NCI-H1092 treated with DMSO at 0.1 percent for 48 hours (cell line): Measurements from ENCODE around the gene MLLT10.

ENCODE experiments used
- DNase-seq: peaks from one replicate; lab custom pipeline; 2025; lab: John Stamatoyannopoulos, UW

The MLLT10 gene

DNA sequence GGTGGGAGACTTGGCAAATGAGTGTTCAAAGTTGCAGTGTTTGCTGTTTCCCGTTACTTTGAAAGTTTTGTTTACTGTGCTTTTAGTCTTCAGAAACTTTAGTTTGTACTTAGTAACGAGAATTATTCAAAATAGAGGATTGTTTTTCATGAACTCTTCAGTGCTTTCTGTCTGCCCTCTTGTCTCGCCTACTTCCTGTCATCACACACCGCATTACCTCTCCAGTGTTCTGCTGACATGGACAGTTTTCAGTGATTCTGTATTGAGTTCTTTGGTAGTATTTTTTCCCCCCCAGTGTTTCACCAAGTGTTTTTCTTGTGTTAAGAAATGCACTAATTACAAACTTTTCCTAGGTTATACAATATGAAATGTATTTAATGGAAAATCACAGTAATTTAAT is 207.0 kb downstream of the MLLT10 start:
- DNase-seq, result no peak

GRCh38 chr10:21742740-21743412 is 208.8 kb downstream of the MLLT10 start:
- no peak for DNase-seq

DNA sequence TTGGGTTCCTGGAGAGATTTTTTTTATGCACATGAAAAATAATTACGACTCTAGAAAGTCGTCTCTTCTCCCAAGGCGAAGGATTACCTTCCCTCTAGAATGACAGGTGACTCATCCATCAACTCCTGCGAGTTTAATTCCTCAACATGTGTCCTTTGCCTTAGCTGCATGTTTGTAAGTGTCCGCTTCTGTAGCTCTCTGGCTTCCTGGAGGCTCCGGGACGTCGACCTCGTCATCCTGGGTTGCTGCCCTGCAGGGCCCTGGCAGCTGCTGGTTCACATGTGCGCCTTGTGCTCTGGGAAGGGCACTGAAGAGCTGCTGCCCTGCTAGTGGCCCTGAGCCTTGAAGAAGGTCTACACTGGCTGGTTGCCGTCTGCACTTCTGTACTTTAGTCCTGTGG is 210.2 kb downstream of the MLLT10 start:
- no peak for DNase-seq

GRCh38 chr10:21746118-21746517 is 212.1 kb downstream of the MLLT10 start:
- DNase-seq, result no peak

DNA sequence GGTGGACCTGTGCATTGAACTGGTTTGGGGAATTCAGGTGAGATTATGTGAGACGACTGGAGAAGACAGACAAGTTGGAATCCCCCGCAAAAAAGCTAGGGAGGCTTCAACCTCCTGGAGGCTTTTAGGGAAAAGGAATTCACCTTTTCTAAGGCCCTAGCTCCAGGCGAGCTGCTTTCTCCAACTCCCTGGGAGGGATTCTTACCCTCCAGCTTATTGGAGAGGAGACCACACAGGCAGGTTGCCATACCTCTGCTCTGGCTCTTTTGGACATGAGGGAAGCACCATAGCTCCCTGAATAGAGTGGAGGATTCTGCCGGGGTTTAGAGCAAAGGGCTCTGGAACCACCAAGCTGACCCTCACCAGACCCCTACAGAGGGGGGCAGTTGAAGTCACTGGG is 213.8 kb downstream of the MLLT10 start:
- no peak for DNase-seq

DNA sequence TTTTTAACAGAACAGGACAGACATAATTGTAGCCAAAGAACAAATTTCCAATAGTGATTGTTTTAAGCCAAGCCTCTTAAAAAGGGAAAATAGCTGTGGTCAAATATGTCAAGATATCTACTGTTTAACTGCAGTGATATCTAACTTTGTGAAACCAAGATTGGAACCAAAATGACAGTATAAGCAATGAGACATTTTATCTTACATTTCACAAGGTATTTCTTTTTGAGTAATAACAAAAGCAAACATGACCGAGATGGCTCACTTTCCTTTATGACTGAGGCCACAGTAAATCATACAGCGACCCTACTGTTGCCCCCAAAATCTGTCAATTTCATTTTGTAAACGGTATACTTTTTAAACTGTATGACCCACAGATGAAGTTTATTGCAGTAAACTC is 215.8 kb downstream of the MLLT10 start:
- DNase-seq, result no peak

DNA sequence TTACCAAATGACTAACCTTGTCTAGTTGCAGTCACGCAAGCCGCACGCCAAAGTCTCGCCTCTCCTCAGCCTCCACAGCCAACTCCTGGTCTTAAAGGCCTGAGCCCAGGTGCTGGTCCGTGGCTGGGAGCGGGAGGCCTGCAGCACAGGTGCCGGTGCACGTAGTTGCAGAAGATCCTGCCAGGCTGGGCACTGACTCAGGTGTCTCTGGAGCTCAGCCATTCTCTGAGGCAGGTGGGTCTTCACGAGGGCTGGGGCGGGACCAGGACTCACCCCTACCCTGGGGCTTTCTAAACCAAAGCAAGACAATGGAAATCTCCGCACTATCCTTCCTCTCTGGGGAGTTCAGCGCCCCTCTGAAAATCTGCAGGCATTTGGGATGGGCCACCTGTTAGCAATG is 216.4 kb downstream of the MLLT10 start:
- DNase-seq, result no peak

GRCh38 chr10:21751341-21752310 is 217.6 kb downstream of the MLLT10 start:
- peak; percentile 100 for DNase-seq

DNA sequence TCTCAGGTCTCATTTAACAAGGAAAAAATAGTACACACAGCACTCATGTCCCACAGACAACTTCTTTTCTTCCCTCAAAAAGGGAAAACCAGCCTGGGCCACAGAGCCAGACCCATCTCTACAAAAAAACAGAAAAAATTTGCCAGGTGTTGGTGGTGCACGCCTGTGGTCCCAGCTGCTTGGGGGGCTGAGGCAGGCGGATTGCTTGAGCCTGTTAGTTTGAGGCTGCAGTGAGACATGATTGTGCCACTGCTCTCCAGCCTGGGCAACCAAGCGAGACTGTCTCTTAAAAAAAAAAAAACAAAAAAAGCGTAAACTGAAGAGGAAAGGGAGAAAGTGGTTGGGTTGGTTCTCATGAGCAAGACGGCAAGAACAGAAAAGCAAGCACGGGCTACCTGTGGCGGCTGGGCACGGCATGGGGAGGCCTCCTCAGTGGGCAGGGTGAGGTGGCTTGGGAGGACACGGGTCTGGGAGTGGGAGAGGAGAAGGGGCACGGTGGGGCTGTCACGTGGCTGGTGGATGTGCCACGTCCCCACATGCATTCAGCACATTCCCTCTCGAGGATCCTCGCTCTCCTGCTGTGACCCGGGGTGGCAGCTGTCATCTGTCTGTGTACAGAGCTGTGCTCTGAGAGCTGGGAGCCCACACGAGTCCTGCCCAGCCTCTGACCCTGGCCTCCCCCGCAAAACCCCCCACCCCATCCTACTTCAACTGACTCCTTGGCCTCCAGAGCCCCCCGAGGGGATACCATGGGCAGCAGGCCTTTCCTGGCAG is 219.7 kb downstream of the MLLT10 start:
- no peak for DNase-seq

DNA sequence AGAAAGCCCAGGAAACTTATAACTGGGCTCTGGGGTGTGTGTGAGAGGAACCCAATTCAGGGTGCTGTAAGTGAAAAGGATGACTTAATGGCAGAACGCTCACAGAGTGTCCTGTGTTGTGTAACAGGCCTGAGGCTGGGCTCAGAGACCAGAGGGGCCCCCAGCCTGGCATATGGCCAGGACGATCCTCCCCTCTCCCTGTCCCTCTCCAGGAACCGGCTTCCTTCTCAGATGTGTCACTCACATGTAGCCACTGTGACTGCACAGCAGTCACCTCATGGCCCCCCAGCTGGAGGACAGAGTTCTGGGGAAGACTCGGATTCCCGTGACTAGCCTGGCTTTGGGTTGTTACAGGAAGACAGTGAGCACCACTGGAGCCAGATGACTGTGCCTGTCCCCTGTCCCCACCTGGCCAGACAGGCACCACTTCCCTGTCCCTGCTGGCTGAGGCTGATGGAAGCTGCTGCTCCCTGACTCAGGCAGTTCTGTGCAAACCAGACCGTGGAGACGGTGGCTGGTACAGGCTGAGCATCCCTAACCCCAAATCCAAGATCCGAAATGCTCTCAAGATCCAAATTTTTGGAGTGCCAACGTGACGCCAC is 220.5 kb downstream of the MLLT10 start:
- no peak for DNase-seq

DNA sequence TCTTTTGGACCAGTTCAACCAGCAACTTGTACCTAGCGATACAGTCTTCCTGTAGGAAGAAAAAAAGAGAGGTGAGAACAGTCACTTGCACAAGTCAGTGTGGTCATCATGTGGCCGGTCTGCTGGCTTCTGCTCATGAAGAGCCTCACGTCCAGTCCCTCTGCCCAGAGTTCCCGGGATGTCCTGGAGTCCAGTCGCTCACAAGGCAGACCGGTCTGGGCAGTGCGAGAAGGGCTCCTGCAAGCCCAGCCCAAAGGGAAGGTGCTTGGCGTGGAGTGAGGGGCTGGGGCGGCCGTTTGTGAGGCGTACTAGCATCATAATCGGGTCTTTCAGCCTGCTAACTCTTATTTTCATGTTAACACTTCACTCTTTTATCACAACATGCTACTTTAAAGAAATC is 222.7 kb downstream of the MLLT10 start:
- DNase-seq, result no peak

GRCh38 chr10:21757185-21757901 is 223.3 kb downstream of the MLLT10 start:
- no peak for DNase-seq

GRCh38 chr10:21758239-21758638 is 224.2 kb downstream of the MLLT10 start:
- DNase-seq, result no peak

- no peak for DNase-seq
Observed at GRCh38 chr10:21758696-21759095, 224.7 kb downstream of the MLLT10 start.

DNA sequence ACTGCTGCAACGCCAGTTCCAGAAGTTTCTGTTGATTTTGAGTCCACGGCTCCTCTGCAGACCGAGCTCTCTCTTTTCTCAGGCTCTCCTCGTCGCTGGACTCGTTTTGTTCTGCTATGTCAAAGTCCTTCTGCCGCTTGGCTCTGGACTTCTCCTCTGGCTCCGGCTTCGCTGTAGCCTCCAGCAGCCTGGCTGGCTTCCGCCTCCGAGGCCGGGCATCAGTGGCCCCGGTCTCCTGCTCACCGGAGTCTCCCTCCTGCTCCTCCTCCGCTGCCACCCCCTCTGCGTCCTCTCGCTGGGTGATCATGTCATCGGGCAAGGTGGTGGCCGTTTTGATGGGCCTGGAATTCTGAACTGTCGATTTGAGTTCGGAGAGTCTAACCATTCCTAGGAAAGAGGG is 225.2 kb downstream of the MLLT10 start:
- no peak for DNase-seq

DNA sequence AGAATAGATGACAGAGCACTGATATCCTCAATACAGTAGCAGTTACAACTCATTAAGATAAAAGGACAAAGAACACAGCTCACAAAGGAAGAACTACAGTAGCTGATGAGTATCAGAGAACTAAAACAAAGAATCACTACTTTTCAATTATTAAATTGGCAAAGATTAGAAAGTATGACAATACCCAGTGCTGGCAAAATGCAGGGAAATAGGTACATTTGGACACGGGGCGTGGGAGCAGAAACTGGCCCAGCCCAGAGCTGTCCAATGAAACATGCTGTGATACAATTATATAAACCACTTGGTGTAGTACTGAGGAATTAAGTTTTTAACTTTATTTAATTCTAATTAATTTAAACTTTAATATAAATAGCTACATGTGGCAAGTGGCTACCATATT is 226.3 kb downstream of the MLLT10 start:
- no peak for DNase-seq

GRCh38 chr10:21764466-21765189 is 230.6 kb downstream of the MLLT10 start:
- DNase-seq, result no peak

DNA sequence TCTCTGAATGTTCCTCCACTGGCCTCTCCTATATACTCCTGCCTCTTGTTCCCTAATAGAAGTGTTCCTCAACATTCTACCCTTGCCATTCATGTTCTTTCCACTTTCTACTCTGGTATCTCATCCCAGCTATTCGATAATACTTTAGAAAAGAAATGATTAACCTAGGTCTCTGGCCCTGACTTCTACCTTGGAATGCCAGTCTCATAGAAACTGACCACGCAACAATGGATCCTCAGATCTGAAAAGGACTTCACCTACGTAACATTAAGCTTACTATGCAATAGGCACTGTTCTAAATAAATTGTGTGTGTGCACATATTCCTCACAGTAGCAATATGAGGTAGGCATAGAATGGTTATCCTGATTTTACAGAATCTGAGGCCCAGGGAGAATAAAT is 235.0 kb downstream of the MLLT10 start:
- DNase-seq, result no peak

GRCh38 chr10:21771219-21771618 is 237.2 kb downstream of the MLLT10 start:
- no peak for DNase-seq

GRCh38 chr10:21776883-21777282 is 242.9 kb downstream of the MLLT10 start:
- no peak for DNase-seq

DNA sequence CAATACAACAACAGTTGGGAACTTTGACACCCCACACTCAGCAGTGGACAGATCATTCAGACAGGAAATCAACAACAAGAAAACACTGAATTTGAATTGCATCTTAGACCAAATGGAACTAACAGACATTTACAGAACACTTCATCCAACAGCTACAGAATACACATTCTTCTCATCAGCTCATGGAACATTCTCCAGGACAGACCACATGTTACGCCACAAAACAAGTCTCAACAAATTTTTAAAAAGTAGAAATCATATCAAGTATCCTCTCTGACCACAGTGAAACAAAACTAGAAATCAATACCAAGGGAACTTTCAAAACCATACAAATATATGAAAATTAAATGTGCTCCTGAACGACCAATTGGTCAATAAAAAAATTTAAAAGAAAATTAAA is 257.2 kb downstream of the MLLT10 start:
- no peak for DNase-seq
